HL-60 (cell line): ENCODE results near the gene ITCH.
A peak's percentile ranks its signal among the peaks of the same experiment; 100 is the strongest.

ENCODE experiments used
- DNase-seq, 2 experiments: peaks; one replicate each; pipeline ENCODE4 v3.0.0-alpha.2; 2010 to 2020; ENCODE audit warnings: low read depth in 1 of 2, low spot score in 1 of 2
- H3K27ac ChIP-seq: fragments of 250-450 bp; sonication (Bioruptor Pico); replicated peaks from 2 replicates; pipeline ENCODE4 v1.5.1; 2020; ENCODE audit warnings: mild to moderate bottlenecking, moderate library complexity
- H3K27me3 ChIP-seq: fragments of 250-450 bp; sonication (Bioruptor Pico); 2 replicates; pipeline ENCODE4 v1.5.1; 2021; ENCODE audit warnings: mild to moderate bottlenecking, moderate library complexity; ENCODE audit not compliant: insufficient read depth, poor library complexity, severe bottlenecking
- H3K4me3 ChIP-seq: replicated peaks from 2 replicates; pipeline ENCODE4 v1.5.1; 2011; ENCODE audit warnings: mild to moderate bottlenecking, control low read depth, low read length; ENCODE audit not compliant: insufficient read depth
- GABPA ChIP-seq: IDR thresholded peaks from 2 replicates; pipeline ENCODE4 v1.6.1; 2012; ENCODE audit warnings: low read depth
- POLR2AphosphoS5 ChIP-seq: IDR thresholded peaks from 2 replicates; pipeline ENCODE4 v1.6.1; 2012; ENCODE audit warnings: low read depth
- SPI1 ChIP-seq: IDR thresholded peaks from 2 replicates; pipeline ENCODE4 v1.6.1; 2012; ENCODE audit warnings: low read depth, mild to moderate bottlenecking, borderline replicate concordance
- TF ChIP-seq, protein P1 (sequence below): IDR thresholded peaks from one replicate; pipeline ENCODE4 v1.5.1; 2011; ENCODE audit warnings: low read length, control low read depth, inconsistent platforms; ENCODE audit not compliant: insufficient read depth
- TF ChIP-seq, protein P2 (sequence below): IDR thresholded peaks from 2 replicates; pipeline ENCODE4 v1.6.1; 2012; ENCODE audit warnings: low read depth; ENCODE audit not compliant: insufficient replicate concordance

Gene ITCH

DNA sequence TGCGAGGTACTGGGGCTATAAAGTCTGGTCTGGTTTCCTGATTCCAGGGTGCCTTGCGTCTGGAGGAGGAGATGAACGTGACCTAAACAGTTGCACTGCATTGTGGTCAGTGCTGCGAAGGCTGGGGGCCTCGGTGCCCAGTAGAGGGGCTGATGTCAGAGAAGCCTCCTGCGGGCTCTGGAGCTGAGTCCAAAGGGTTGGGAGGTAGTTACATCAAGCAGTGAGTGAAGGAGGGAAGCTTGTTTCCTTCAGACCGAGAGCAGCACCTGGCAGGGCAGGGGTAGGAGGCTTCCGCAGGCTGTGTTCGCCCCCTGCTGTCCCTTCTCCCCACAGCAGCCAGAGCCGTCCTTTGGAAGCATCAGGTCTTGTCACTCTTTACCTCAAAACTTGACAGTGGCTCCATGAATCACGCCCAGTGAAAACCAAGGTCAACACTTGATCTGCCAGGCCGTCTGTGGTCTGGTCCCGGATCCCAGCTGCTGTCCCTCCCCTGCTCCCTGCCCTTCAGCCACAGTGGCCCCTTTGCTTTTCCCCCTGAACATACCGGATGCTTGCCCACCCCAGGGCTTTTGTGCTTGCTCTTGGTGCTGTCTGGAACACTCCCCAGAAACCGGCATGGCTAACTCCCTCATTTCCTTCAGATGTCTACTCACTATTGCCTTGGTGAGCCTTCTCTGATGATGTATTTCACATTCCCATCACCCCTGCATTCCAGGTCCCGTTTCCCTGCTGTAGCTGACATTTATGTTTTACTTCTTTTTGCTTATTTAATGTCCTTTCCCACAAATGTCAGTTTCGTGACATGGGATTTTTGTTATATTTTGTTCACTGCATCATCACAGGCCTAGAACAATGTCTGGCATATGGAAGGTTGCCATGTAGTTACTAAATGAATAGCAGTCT is 160.1 kb downstream of the ITCH start:
- Histone ChIP-seq H3K27me3 (no peaks in the 10 kb centered on the region), H3K4me3 (no peak overlapping the region), H3K27ac (no peak overlapping the region)
- DNase-seq = peak in 1 of 2 experiments; percentile 54
- TF ChIP-seq, protein P1, sequence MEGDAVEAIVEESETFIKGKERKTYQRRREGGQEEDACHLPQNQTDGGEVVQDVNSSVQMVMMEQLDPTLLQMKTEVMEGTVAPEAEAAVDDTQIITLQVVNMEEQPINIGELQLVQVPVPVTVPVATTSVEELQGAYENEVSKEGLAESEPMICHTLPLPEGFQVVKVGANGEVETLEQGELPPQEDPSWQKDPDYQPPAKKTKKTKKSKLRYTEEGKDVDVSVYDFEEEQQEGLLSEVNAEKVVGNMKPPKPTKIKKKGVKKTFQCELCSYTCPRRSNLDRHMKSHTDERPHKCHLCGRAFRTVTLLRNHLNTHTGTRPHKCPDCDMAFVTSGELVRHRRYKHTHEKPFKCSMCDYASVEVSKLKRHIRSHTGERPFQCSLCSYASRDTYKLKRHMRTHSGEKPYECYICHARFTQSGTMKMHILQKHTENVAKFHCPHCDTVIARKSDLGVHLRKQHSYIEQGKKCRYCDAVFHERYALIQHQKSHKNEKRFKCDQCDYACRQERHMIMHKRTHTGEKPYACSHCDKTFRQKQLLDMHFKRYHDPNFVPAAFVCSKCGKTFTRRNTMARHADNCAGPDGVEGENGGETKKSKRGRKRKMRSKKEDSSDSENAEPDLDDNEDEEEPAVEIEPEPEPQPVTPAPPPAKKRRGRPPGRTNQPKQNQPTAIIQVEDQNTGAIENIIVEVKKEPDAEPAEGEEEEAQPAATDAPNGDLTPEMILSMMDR = peak; percentile 43
- no peak for TF ChIP-seq GABPA

DNA sequence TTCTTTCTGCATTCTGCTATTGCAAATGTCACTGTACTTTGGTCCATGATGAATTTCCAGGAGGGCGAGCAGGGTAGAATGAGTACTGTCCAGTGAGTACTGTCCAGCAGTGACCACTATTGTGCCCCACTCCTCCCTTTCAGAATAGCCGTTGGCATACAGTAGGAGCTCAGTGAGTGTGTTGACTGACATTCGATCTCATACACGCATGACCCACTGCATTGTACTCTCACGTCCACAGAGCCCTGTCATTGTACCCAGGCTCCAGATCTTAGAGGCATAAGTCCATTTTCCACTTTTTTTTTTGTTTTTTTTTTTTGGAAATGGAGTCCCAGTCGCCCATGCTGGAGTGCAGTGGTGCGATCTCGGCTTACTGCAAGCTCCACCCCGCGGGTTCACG is 161.4 kb downstream of the ITCH start:
- no peaks in the 10 kb centered on the region for H3K27me3 ChIP-seq
- DNase-seq = no peak
- no peak overlapping the region for H3K4me3 ChIP-seq
- H3K27ac ChIP-seq = no peak overlapping the region
- TF ChIP-seq, protein P1 = no peak
- TF ChIP-seq, protein P2, sequence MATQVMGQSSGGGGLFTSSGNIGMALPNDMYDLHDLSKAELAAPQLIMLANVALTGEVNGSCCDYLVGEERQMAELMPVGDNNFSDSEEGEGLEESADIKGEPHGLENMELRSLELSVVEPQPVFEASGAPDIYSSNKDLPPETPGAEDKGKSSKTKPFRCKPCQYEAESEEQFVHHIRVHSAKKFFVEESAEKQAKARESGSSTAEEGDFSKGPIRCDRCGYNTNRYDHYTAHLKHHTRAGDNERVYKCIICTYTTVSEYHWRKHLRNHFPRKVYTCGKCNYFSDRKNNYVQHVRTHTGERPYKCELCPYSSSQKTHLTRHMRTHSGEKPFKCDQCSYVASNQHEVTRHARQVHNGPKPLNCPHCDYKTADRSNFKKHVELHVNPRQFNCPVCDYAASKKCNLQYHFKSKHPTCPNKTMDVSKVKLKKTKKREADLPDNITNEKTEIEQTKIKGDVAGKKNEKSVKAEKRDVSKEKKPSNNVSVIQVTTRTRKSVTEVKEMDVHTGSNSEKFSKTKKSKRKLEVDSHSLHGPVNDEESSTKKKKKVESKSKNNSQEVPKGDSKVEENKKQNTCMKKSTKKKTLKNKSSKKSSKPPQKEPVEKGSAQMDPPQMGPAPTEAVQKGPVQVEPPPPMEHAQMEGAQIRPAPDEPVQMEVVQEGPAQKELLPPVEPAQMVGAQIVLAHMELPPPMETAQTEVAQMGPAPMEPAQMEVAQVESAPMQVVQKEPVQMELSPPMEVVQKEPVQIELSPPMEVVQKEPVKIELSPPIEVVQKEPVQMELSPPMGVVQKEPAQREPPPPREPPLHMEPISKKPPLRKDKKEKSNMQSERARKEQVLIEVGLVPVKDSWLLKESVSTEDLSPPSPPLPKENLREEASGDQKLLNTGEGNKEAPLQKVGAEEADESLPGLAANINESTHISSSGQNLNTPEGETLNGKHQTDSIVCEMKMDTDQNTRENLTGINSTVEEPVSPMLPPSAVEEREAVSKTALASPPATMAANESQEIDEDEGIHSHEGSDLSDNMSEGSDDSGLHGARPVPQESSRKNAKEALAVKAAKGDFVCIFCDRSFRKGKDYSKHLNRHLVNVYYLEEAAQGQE = no peak
- TF ChIP-seq GABPA (no peak), SPI1 (no peak), POLR2AphosphoS5 (no peak)

DNA sequence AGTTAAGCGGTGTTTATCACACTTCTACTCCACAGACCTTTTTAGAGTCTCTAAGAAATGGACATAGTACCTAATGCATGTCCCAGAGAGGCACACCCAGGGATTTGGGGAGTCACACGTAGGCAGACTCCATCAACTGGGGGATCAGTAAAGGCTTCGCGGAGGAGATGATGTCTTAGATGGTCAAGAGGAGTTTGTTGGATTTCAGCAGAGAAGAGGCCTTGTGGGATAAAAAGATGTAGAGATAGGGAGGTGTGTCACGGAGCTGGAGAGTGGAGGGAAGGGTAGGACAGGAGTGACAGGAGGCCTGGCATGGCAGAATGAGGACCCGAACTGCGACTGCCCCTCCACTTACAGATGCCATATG is 162.3 kb downstream of the ITCH start:
- TF ChIP-seq POLR2AphosphoS5 = no peak
- TF ChIP-seq, protein P2 = no peak
- TF ChIP-seq, protein P1 = no peak
- TF ChIP-seq SPI1 = no peak
- TF ChIP-seq GABPA = no peak
- H3K27ac ChIP-seq = no peak overlapping the region
- no peak for DNase-seq
- no peak overlapping the region for H3K4me3 ChIP-seq
- no peaks in the 10 kb centered on the region for H3K27me3 ChIP-seq
